ENCODE results near the gene CALCR. TPM values are rescaled to one million over a fixed set of nuclear protein-coding genes. Genes with fewer than 3 reads are reported as not detected.

Gene CALCR
- total RNA-seq, 2 donors from 2014 or later = not detected

- no peak for ATAC-seq (ENCODE audit: insufficient number of reproducible peaks, low FRiP score, low read depth)
- Histone ChIP-seq H3K4me3 (no peak overlapping the region), H3K27me3 (replicated peaks; ENCODE audit: insufficient read depth) (no peaks in the 10 kb centered on the region), H3K9me3 (no peaks in the 10 kb centered on the region), H3K36me3 (no peaks in the 10 kb centered on the region), H3K4me1 (ENCODE audit: control insufficient read depth in 1 of 2, low read depth in 2 of 2) (no peaks in the 10 kb centered on the region), H3K27ac (no peak overlapping the region)
- TF ChIP-seq, protein P1, sequence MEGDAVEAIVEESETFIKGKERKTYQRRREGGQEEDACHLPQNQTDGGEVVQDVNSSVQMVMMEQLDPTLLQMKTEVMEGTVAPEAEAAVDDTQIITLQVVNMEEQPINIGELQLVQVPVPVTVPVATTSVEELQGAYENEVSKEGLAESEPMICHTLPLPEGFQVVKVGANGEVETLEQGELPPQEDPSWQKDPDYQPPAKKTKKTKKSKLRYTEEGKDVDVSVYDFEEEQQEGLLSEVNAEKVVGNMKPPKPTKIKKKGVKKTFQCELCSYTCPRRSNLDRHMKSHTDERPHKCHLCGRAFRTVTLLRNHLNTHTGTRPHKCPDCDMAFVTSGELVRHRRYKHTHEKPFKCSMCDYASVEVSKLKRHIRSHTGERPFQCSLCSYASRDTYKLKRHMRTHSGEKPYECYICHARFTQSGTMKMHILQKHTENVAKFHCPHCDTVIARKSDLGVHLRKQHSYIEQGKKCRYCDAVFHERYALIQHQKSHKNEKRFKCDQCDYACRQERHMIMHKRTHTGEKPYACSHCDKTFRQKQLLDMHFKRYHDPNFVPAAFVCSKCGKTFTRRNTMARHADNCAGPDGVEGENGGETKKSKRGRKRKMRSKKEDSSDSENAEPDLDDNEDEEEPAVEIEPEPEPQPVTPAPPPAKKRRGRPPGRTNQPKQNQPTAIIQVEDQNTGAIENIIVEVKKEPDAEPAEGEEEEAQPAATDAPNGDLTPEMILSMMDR (IDR thresholded peaks at IDR 0.05) = peak; percentile 26
- DNase-seq (ENCODE audit: low spot score) = no peak
Observed at GRCh38 chr7:93442478-93443224, 131.9 kb downstream of the CALCR start.

DNA sequence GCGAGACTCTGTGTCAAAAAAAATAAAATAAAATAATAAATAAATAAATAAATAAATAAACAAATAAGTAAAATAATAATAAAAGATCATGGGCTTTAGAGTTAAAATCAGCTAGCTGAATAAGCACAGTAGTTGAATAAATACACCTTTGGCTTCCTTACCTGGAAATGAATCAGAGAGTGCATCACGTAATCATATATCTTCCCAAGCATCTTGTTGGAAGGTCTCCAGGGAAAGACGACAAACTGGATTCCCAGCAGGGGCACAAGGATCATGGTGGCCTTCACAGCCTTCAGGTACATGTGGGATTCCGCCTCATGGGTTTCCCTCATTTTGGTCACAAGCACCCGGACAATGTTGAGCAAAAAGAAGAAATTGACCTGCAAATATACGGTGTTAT, 138.7 kb downstream of the CALCR start:
- Histone ChIP-seq H3K4me1 (ENCODE audit: control insufficient read depth in 1 of 2, low read depth in 2 of 2) (no peaks in the 10 kb centered on the region), H3K27ac (no peak overlapping the region), H3K36me3 (no peaks in the 10 kb centered on the region), H3K27me3 (replicated peaks; ENCODE audit: insufficient read depth) (no peaks in the 10 kb centered on the region), H3K9me3 (no peaks in the 10 kb centered on the region), H3K4me3 (no peak overlapping the region)
- ATAC-seq (ENCODE audit: insufficient number of reproducible peaks, low FRiP score, low read depth) (no peak), DNase-seq (ENCODE audit: low spot score) (no peak)
- TF ChIP-seq, protein P1 (IDR thresholded peaks at IDR 0.05) = no peak

DNA sequence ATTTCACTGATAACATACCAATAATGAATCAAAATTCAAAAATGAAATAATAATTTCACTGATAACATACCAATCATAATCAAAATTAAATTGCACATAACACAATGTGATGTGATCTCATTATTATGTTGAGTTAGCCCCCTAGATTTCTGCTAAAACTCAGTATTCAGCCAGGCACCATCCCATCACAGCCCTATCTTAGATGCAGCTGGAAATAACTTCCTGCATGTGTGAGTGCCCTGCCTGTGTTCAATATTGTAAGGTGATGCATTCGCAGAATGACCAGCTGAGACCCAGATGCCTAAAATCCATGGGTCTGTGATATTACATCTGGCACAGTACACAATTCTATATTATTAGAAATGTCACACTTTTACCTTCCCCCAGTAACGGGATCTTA, 142.4 kb downstream of the CALCR start:
- no peaks in the 10 kb centered on the region for H3K36me3 ChIP-seq
- no peaks in the 10 kb centered on the region for H3K9me3 ChIP-seq
- H3K4me3 ChIP-seq = no peak overlapping the region
- no peak overlapping the region for H3K27ac ChIP-seq
- ATAC-seq (ENCODE audit: insufficient number of reproducible peaks, low FRiP score, low read depth) (no peak), DNase-seq (ENCODE audit: low spot score) (no peak)
- H3K4me1 ChIP-seq (ENCODE audit: control insufficient read depth in 1 of 2, low read depth in 2 of 2) = no peaks in the 10 kb centered on the region
- H3K27me3 ChIP-seq (replicated peaks; ENCODE audit: insufficient read depth) = no peaks in the 10 kb centered on the region
- TF ChIP-seq, protein P1 (IDR thresholded peaks at IDR 0.05) = no peak

- DNase-seq (ENCODE audit: low spot score) (no peak), ATAC-seq (ENCODE audit: insufficient number of reproducible peaks, low FRiP score, low read depth) (no peak)
- no peaks in the 10 kb centered on the region for H3K4me1 ChIP-seq (ENCODE audit: control insufficient read depth in 1 of 2, low read depth in 2 of 2)
- no peaks in the 10 kb centered on the region for H3K9me3 ChIP-seq
- TF ChIP-seq, protein P1 (IDR thresholded peaks at IDR 0.05) = no peak
- H3K27me3 ChIP-seq (replicated peaks; ENCODE audit: insufficient read depth) = no peaks in the 10 kb centered on the region
- no peak overlapping the region for H3K4me3 ChIP-seq
- H3K36me3 ChIP-seq = no peaks in the 10 kb centered on the region
- no peak overlapping the region for H3K27ac ChIP-seq
Observed at GRCh38 chr7:93430917-93431588, 143.5 kb downstream of the CALCR start.

DNA sequence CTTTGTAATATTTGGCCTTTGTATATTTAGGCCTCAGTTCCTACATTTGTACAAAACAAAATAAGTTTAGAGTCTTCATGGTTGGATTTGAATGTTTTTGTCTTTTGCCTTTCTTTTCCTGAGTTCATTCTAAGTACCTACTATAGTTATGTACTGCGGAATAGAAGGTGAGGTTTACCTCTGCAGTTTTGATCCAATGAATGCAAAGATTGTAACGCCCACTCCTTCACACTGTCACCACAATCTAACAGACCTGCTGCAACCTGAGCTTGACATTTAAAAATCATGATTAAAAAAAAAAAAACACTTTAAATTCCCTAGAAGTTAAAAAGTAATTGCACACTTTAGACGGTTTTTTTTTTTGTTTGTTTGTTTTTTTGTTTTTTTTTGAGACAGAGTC, 145.0 kb downstream of the CALCR start:
- no peak overlapping the region for H3K4me3 ChIP-seq
- H3K36me3 ChIP-seq = no peaks in the 10 kb centered on the region
- TF ChIP-seq, protein P1 (IDR thresholded peaks at IDR 0.05) = no peak
- H3K27me3 ChIP-seq (replicated peaks; ENCODE audit: insufficient read depth) = no peaks in the 10 kb centered on the region
- DNase-seq (ENCODE audit: low spot score) (no peak), ATAC-seq (ENCODE audit: insufficient number of reproducible peaks, low FRiP score, low read depth) (no peak)
- no peak overlapping the region for H3K27ac ChIP-seq
- no peaks in the 10 kb centered on the region for H3K9me3 ChIP-seq
- H3K4me1 ChIP-seq (ENCODE audit: control insufficient read depth in 1 of 2, low read depth in 2 of 2) = no peaks in the 10 kb centered on the region
